Stimulated activated CD4-positive, alpha-beta T cell treated with anti-CD3 and anti-CD28 coated beads, Interleukin-1b, Interleukin-23, amount 100 ng/mL, for 4 hours (primary cell): ENCODE measurements around the gene SPATA2.

Source experiments
- DNase-seq, 2 donors: peaks; one replicate each; pipeline ENCODE4 v3.0.0-alpha.2; 2020; ENCODE audit warnings: low read depth in 2 of 2

Gene SPATA2

DNA sequence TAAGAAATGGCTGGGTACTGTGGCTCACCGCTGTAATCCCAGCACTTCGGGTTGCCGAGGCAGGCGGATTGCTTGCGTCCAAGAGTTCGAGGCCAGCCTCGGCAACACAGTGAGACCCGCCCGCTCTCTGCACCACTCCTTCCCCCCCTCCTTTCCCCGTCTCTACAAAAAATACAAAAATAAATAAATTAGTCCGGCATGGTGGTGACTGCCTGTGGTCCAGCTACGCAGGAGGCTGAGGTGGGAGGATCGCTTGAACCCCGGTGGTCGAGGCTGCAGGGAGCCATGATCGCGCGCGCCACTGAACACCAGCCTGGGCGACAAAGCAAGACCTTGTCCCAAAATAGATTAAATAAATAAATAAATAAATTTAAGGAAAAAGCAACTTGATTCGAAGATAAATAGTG is 20.4 kb upstream of the SPATA2 start:
- no peak for DNase-seq

DNA sequence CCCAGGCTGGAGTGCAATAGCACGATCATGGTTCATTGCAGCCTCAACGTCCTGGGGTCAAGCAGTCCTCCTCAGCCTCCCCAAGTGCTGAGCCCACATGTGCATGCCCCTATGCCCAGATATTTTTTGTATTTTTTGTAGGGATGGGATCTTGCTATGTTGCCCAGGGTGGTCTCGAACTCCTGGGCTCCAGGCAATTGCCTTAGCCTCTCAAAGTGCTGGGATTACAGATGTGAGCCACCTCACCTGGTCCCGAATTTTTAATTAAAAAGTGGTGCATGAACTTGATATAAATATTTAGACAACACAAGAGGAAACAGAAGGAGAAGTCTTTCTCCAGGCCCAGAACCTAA is 13.8 kb upstream of the SPATA2 start:
- DNase-seq, result no peak

DNA sequence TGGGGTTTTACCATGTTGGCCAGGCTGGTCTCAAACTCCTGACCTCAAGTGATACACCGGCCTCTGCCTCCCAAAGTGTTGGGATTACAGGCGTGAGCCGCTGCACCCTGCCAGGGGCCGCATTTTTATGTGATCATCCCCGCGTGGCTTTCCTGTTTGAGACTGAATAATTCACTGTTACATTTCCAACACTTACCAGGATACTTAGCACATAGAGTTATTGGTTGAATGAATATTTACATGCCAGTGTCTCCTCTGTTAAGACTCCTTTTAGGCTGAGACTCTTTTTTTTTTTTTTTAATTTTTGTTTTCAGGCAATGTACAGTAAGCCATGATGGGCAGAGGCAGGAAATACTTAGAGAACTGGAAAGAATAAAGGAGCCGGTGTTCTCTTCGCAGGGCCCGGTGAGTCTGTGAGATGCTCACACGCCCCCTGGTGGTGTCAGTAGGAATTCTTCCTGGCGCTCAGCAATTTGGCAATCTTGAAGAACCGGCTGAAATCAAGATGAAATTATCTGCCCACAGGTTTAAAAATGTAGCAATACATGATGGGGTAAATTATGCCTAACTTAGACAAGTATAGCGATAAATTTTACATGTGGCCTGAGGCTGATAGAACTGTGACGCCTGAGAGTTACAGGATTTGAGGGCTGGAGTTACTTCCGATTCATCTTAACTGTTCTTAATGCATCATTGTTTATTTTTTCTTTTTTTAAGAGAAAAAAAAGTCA is 13.2 kb upstream of the SPATA2 start:
- DNase-seq, result peak; percentile 68 to 79

DNA sequence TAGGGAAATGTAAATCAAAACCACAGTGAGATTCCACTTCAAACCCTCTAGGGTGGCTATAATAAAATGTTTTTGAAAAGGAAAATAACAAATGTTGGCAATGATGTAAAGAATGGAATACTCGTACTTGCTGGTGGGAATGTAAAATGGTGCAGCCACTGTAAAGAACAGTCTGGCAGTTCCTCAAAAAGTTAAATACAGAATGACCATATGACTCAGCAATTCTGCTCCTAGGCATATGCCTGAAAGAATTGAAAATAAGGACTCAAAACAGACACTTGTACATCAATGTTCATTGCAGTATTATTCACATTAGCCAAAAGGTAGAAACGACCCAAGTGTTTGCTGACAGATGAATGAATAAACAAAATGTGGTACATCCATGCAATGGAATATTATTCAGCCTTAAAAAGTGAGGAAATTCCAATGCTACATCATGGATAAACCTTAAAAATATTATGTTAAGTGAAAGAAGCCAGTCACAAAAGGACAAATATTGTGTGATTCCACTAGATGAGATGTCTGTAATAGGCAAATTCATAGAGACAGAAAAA is 10.6 kb upstream of the SPATA2 start:
- no peak for DNase-seq

DNA sequence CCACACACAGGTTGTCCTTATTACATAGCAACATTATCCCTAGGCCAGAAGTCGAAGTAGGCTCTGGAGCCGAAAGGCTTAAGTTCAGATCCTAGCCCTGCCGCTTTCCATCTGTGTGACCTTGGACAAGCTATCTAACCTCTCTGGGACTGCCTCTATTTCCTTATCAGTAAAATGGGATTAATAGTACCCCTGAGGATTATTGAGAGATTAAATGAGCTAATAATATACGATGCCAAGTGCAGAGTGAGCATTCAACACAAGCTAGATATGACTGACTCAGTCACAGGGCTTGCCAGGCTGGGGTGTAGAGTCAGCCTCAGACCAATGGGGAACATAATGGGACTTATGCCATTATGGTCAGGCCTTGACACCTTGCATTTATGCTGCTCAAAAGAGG is 8.9 kb upstream of the SPATA2 start:
- no peak for DNase-seq

DNA sequence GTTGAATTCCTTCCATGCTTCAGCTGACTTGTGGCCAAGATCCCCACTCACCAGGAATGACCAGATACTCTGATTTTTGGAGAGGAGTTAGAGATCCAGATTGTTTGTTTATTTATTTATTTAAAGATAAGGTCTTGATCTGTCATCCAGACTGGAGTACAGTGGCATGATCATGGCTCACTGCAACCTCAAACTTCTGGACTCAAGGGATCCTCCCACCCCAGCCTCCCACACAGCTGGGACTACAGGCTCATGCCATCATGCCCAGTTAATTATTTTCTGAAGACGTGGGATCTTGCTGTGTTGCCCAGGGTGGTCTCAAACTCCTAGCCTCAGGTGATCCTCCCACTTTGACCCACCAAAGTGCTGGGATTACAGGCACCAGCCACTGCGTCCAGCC is 4.1 kb upstream of the SPATA2 start:
- DNase-seq, result no peak

DNA sequence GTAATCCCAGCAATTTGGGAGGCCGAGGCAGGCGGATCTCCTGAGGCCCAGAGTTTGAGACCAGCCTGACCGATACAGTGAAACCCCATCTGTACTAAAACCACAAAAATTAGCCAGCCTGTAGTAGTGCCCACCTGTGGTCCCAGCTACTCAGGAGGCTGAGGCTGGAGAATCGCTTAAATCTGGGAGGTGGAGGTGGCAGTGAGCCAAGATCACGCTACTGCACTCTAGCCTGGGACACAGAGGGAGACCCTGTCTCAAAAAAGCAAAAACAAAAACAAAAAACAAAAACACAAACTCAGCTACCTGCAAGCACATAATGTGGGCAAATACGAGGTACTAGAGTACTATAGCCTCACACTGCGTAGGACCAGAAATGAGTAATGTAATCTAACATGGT is 3.7 kb upstream of the SPATA2 start:
- no peak for DNase-seq

DNA sequence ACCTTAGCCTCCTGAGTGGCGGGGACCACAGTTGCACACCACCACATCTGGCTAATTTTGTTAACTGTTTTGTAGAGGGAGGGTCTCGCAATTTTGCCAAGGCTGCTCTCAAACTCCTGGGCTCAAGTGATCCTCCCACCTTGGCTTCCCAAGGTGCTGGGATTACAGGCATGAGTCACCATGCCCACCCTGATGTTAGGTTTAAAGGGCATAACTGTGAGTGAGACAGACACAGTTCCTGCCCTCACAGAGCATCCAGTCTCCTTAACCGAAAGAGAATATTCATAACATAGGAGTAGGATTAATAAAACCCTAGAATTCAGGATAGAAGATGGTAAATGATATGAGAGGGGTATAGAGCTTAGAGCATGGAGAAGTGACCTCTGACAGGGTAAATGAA is 3.1 kb upstream of the SPATA2 start:
- no peak for DNase-seq

DNA sequence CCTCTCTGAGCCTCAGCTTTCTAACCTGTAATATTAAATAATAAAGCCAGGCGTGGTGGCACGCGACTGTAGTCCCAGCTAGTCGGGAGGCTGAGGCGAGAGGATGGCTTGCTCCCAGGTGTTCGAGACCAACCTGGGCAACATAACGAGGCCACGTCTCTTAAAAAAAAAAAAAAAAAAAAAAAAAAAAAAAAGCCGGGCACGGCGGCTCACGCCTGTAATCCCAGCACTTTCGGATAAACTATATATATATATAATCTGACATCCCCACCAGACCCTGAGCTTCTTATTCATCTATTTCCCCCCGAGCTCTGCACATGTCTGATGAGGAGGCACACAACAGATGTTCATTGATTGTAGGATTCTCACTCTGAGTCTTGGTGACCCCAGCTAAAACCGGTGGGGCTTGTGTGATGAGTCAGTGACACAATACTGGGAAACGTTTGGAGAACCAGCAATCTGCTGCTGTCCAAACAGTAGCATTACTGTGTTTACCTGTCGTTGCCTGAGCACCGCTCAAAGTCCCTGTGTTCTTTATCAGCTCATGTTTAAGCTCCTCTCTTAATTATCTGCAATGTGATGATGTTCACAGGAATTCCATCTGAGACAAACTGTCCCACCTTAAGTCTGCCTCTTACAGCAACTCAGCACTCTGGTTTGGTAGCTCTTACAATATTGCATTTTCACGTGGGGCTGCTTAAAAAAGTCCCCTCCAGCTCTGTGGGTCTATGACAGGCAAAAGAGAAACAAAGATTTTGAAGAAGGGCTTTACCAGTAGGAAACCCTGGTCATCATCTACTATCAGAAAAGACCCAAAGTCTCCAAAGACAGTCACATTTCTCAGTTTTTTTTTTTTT is 1.0 kb upstream of the SPATA2 start:
- no peak for DNase-seq

DNA sequence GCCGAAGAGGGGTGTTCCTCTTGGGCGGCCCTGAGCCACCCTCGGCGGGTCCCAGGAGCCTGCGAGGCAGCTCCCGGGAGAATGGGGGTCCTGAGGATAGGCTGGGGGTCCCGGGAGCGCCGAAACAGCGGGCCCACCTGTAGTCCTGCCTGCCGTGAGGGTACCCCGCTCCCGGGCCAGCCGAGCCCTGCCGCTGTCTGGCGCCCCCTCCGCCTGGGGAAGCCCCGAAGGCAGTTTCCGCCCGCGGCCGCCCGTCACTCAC is 280 bp downstream of the SPATA2 start:
- no peak for DNase-seq

DNA sequence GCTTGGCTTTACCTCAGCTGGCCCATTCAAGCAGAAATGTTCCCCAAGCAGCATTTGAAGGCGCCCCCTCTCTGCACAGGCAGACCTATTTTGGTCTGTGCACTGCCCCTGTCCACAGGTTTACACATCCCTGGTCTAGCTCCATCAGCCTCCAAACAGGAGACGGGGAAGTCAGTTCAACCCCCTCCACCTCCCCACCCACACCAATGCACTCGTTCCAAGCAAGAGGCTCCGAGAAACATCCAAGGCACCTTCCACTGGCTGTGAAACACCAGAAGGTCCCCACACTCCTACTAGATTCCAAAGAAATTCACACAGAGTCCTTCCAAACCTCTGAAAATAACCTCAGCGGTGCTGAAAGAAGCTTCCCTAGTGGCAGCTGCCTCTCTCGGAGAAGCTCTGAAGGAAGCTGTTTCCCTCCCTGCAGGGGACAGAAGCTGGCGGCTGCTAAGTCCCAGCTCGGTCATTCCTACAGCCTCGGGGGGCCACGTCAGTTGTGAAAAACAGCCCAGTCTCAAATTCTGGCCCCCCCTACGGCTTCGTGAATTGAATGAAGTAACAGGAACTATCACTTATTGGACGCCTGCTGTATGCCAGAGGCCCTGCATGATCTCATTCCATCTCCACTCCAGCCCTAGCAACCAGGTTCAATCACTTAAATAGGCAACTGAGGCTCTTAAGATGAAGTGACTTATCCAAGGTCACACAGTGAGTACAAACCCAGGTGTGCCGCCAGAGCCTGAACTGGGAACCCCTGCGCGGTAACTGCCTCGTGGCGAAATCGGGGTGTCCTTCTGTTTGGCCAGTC is 815 bp downstream of the SPATA2 start:
- no peak for DNase-seq

DNA sequence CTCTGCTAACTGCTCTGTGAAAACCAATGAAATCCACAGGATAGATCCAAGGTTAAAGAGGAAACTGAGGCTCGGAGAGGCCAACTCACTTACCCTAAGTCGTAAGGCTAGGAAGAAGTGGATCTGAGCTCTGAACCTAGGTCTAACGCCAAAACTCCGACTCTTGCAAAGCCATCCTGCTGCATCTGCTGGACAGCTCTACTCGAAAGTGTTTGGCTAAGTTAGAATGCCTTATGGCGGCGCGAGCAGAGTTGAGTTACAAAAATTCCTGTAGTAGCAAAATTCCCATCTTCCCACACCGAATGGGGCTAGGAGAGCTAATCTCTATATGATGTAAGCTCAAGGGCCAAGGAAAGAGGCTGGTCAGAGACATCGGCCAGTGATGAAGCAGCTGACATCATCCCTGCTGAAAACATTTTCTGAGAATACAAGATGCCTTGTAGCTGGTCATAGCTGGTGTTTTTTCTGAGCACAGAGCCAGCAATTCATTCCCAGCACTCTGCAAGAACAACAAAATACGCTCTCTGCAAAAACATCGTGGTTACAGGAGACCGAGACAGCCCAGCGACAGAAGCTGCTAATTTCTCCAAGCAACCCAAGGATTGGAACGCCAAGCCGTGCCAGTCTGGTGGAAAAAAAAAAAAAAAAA is 1.8 kb downstream of the SPATA2 start:
- no peak for DNase-seq

DNA sequence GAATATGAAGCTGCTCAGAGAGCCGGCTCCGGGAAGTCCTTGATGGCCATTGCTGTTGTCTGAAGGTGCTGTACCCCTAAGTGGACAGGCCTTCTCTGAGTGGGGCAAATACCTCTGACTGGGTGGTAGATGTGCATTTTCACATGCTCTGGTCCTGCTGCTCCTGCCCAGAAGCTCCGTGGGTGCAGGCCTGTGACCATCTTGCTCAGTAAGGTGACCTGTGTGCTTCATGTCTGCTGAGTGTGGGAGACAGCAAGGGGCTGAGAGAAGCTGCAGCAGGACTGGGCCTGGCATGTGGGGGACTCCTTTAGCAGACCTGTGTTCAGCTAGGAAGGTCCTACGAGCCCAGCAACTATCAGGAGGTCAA is 5.0 kb downstream of the SPATA2 start:
- DNase-seq, result no peak

DNA sequence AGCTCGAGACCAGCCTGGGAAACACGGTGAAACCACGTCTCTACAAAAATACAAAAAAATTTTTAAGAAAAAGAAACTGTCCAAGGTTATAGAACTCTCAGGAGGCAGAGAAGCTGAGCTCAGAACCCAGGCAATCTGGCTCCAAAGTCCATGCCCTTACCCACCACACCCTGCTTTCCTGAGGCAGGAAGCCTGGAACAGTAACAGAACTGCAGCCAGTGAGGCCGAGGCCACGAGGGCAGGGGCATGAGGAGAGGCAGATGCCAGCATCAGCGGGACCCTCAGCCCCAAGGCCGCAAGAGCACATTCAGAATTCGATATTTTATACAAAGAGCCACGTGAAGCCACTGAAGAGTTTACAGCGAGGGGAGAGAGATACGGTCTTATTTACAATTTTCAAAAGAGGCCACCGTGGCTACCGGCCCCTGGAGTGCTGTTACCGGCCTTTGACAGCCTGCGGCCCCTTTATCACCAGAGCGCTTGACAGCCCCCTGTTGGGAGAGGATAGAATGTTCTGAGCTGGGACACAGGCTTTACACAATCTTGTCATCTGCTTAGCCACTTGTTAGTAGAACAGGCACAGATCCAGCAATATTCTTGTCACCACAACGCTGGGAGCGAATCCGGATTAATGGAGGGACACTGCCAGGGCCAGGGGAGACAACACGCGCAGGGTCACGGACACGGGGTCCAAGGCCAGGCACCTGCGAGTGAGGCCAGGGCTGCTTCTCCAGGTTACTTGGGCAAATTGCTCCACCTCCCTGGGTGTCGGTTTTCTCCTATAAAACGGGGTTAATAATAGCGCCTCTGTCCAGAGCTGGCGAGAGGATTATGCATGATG is 5.6 kb downstream of the SPATA2 start:
- DNase-seq, result no peak

DNA sequence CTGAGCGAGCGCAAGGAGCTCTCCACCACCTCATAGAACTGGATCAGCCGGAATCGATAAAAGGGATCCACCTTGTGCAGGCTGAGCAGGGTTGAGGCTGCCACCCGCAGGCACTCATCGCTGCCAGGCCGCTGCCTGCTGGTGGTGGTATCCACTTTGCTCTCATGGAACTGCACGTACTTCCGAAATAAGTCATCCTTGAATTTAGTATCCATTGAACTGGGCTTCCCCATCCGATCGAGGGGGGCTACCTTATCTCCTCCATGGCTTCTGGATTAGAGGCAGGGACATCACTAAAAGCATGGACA is 7.1 kb downstream of the SPATA2 start:
- no peak for DNase-seq

DNA sequence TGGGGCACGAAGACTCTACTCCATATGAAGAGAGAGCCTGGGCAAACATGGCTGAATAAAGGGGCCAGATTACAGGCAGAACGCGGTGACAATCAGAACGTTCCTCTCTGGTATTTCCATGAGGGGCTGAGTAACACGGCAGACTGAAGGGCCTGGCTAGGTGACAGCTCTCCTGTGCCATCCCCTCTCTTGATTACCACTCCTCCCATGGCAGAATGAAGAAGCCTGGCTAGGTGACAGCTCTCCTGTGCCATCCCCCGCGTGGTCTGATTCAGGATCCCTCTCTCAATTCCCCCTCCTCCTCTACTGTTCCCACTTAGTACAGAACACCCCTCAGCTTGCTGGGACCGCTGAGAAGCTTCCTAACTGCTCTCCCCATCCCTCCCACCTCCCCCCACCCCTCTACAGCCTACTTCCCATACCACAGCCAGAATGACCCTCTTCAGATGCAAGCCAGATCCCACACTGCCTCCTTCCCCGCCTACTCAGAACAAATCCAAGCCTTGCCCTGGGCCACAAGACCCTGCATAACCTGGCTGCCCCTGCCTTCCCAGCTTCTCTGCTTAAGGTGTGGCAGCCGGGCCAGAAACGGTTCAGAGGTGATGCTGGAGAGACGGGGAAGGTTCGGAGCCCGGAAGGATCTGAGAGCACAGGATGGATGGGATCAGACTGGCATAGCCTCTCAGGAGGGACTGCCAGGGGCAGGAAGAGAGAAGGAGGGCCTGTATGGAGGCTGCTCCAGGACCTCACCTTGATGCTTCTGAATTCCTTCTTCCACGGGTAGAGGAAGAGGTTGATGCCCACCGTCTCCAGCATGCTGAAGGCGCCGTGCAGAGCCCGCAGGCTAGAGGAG is 7.7 kb downstream of the SPATA2 start:
- DNase-seq, result no peak

DNA sequence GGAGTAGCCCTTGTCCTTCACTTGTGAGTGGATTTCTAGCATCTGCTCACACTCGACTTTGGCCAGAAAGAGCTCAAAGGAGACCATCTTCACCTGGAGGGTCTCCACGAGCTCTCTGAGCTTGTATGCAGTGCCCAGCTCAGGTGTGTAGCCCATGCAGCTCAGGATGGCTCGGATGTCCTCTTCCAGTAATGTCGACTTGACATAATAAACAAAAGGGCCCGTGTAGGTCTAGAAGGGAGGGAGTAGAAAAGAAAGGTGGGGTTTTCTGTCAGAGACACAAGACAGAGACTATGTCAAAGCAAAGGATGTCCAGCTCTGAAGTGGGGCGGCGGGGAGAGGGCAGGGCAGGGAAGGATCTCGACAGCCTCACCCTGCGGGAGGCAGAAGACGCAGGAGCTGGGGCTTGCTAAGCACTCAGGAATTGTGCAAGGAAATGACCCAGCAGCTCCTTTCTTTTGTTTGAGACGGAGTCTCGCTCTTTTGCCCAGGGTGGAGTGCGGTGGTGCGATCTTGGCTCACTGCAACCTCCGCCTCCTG is 8.6 kb downstream of the SPATA2 start:
- DNase-seq, result no peak

DNA sequence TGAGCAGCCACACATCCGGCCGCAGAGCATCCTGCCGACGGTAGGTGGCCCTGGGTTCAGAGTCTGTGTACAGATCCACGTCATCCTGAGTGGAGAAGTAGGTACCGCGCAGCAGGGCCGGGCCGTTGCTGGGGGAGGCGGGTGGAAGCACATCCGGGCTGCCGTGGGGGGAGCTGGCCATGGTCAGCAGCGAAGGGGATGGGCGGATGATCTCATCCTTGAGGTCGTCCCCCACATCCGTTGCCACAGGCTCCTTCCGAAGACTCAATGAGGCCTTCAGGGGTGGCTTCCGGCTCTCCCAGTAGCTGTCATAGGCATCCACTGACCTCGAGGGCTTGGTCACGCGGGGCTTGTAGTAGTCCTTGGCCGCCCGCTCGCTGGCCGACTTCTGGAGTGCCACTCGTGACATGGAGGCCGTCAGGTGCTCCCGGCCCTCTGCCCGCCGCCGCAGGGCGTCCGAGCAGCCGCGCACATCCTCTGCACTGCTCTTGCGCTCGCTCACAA is 9.2 kb downstream of the SPATA2 start:
- no peak for DNase-seq

DNA sequence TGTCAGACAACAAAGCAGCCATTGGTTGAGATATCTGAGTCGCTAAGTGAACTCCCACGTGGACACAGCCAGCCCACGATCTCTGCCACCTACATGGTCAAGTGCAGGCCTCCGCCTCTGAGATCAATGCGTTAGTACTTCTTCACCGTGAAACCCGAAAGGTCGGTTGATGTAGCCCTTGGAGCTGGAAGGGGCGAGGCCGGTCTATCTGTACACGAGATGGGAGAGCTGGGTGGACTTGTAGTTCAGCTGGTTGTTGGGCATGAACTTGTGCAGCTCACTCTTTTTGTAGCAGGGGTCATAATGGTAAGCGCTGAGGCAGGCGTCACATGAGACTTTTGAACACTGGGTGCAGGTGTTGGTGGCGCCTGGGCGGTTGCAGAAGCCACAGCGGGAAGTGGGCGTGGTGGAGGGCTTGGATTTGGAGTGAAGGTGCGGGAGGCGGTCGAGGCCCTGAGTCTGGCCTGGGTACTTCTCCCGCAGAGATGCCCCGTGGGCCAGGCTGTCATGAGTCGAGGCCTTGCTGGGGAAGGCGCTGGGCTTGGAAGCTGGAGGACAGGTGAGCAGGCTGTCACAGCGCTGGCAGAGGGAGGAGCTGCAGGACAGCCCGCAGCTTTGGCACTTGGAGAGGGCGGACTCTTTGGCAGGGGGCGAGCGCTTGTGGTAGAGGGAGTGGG is 9.8 kb downstream of the SPATA2 start:
- DNase-seq, result no peak
